ENCODE data around the gene P3H3.
"Not testable (repeated sequence)": the region's sequence is repeated elsewhere in the genome, so short reads cannot be mapped to it uniquely, and the experiment has no call there.

The P3H3 gene

GRCh38 chr12:6866163-6866919, 38.1 kb downstream of the P3H3 start:
- no peak for DNase-seq (ENCODE audit: low read depth, low spot score)

- no peak for DNase-seq (ENCODE audit: low read depth, low spot score)
These were observed 38.8 kb downstream of the P3H3 start for GRCh38 chr12:6866920-6867412.

- DNase-seq (ENCODE audit: low read depth, low spot score): peak; percentile 93
These were observed 39.4 kb downstream of the P3H3 start, which contains the start of gene TPI1 for GRCh38 chr12:6867413-6868210. Gene TPI1, plus strand, starts transcription at chr12:6867531. Its CDS starts 36 bp downstream, at chr12:6867567.

GRCh38 chr12:6868211-6869048, 40.2 kb downstream of the P3H3 start:
- DNase-seq (ENCODE audit: low read depth, low spot score): peak; percentile 39

- DNase-seq (ENCODE audit: low read depth, low spot score): peak; percentile 88
These were observed 41.1 kb downstream of the P3H3 start for GRCh38 chr12:6869049-6870021.

GRCh38 chr12:6870304-6870703, 42.1 kb downstream of the P3H3 start:
- not testable (repeated sequence) for DNase-seq (ENCODE audit: low read depth, low spot score)

- no peak for DNase-seq (ENCODE audit: low read depth, low spot score)
These were observed 43.1 kb downstream of the P3H3 start for GRCh38 chr12:6871052-6871957.

- DNase-seq (ENCODE audit: low read depth, low spot score): peak; percentile 93
These were observed 44.2 kb downstream of the P3H3 start for GRCh38 chr12:6872073-6873048.

GRCh38 chr12:6873094-6874014, 45.1 kb downstream of the P3H3 start, which contains the start of gene SPSB2:
Gene SPSB2, minus strand, starts transcription at chr12:6873303. Its CDS starts 402 bp downstream, at chr12:6872901.
- peak; percentile 99 for DNase-seq (ENCODE audit: low read depth, low spot score)

- not testable (repeated sequence) for DNase-seq (ENCODE audit: low read depth, low spot score)
These were observed 45.8 kb downstream of the P3H3 start for GRCh38 chr12:6874015-6874368.

- DNase-seq (ENCODE audit: low read depth, low spot score): not testable (repeated sequence)
These were observed 51.6 kb downstream of the P3H3 start for GRCh38 chr12:6879824-6880223.

- no peak for DNase-seq (ENCODE audit: low read depth, low spot score)
These were observed 55.0 kb downstream of the P3H3 start for GRCh38 chr12:6883252-6883651.

- no peak for DNase-seq (ENCODE audit: low read depth, low spot score)
These were observed 55.5 kb downstream of the P3H3 start for GRCh38 chr12:6883683-6884082.

GRCh38 chr12:6884539-6884938, 56.3 kb downstream of the P3H3 start:
- DNase-seq (ENCODE audit: low read depth, low spot score): no peak

- DNase-seq (ENCODE audit: low read depth, low spot score): not testable (repeated sequence)
These were observed 58.2 kb downstream of the P3H3 start for GRCh38 chr12:6886206-6886999.

GRCh38 chr12:6887460-6887859, 59.3 kb downstream of the P3H3 start:
- no peak for DNase-seq (ENCODE audit: low read depth, low spot score)

Data from astrocyte of the hippocampus (primary cell).